Stomach (tissue), 4 donors: ENCODE measurements around the gene OCA2.

ENCODE experiments used
- POLR2A ChIP-seq, 4 donors: fragments of 450-650 bp; IDR thresholded peaks; one replicate each; pipeline ENCODE4 v1.6.1; 2016; ENCODE audit warnings: antibody characterized with exemption in 4 of 4, control low read depth in 2 of 4, mild to moderate bottlenecking in 1 of 4, moderate library complexity in 1 of 4
- TF ChIP-seq, protein P1 (sequence below), 7 experiments: fragments of 450-650 bp in 4 of 7; fragments of 200-600 bp in 3 of 7; sonication (generic) in 3 of 7; IDR thresholded peaks; one replicate each; pipeline ENCODE4 v1.5.1; 2016 to 2019; ENCODE audit warnings: antibody characterized with exemption in 7 of 7, control low read depth in 2 of 7, mild to moderate bottlenecking in 1 of 7

DNA sequence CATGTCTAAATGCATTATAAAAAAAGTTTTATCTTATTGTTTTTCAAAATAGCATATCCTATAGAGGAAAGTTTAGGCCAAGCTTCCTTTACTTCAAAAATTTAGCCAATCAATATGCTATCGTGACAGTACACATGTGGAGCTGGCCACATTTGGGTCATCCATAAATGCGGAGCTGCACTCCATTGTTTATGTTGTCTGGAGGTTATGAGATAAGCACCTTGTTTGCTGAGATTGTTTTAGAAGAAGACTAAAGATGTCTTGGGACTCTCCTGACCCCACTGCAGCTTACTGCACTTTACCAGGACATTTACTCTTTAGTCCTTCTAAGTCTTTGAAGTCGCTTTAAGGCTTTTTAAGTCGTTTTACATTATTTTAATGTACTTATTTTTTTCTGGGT is 265.9 kb downstream of the OCA2 start:
- no peak for TF ChIP-seq POLR2A (IDR thresholded peaks at IDR 0.05)
- TF ChIP-seq, protein P1, sequence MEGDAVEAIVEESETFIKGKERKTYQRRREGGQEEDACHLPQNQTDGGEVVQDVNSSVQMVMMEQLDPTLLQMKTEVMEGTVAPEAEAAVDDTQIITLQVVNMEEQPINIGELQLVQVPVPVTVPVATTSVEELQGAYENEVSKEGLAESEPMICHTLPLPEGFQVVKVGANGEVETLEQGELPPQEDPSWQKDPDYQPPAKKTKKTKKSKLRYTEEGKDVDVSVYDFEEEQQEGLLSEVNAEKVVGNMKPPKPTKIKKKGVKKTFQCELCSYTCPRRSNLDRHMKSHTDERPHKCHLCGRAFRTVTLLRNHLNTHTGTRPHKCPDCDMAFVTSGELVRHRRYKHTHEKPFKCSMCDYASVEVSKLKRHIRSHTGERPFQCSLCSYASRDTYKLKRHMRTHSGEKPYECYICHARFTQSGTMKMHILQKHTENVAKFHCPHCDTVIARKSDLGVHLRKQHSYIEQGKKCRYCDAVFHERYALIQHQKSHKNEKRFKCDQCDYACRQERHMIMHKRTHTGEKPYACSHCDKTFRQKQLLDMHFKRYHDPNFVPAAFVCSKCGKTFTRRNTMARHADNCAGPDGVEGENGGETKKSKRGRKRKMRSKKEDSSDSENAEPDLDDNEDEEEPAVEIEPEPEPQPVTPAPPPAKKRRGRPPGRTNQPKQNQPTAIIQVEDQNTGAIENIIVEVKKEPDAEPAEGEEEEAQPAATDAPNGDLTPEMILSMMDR (IDR thresholded peaks at IDR 0.05) = no peak
